ENCODE measurements around the gene BBS1. TPM values are rescaled to one million over a fixed set of nuclear protein-coding genes. Genes with fewer than 3 reads are reported as not detected.
"Not testable (repeated sequence)": the region's sequence is repeated elsewhere in the genome, so short reads cannot be mapped to it uniquely, and the experiment has no call there.

The BBS1 gene
- total RNA-seq, result 25.0 TPM

DNA sequence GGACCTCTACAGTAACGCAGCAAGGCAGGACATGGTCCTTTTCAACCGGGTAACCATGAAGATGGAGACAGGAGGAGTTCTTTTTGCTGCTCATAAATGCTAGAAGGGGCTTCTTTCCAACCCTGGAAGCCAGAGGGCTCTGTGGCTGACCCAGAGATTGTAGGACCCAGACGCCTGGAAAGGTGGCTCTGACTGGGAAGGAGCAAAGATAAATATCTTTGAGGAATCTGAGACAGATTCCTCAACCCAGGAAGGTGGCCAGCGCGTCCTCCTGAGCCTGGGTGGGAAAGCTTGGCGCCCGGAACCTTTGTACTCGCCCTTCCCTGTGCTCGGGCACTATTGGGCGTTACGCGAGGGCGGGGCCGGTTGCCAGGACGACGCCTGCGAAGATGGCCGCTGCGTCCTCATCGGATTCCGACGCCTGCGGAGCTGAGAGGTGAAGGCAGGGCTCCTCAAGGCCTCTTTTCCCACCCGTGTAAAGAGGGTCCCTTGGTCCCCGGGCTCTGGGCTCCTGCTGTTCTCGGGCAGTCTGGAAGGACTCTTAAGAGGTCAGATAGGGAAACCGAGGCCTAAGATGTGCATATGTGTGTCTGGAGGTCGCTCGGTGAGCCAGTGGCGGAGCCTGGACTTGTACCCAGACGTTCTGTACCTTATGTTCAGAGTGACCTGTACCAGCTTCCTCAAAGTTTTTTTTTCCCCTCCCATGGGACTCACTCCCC, at the start of gene BBS1:
Gene BBS1 (plus strand): TSS at position 365 of the 719 bp plus-strand sequence. CDS start 25 bp downstream, at position 390.
- peak; percentile 66 for DNase-seq

DNA sequence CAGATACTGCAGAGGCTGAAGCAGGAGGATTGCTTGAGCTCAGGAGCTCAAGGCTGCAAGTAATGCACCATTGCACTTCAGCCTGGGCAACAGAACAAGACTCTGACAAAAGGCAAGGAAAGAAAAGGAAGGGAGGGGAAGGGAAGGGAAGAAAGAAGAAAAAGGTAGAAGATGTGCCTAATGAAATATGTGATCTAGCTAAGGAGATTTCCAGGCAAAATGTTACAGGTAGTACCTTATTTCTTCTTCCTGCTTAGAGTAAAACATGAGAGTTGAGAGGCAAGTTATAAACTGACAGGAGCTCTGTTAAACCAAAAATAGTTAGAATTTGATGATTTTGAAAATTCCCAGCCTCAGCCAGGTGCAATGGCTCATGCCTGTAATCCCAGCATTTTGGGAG, 48.4 kb upstream of the BBS1 start:
- no peak for DNase-seq

DNA sequence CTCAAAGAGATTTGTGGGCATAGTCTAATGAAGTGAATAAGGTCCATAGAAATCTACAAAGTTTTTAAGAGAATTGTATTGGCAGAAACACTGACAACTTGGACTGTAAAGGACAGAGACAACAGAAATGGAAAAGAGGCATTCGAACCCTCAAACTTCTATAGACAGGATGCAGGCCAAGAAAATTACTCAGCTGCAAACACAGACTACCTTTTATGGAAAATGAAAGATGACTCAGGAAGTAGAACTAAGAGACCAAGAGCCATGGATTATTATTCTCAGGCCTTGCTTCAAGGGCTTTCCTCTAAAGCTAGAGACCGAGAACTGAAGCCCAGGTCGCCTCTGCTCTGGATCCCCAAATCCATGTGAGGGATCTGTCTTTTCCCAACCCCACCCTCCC, 47.5 kb upstream of the BBS1 start:
- no peak for DNase-seq

DNA sequence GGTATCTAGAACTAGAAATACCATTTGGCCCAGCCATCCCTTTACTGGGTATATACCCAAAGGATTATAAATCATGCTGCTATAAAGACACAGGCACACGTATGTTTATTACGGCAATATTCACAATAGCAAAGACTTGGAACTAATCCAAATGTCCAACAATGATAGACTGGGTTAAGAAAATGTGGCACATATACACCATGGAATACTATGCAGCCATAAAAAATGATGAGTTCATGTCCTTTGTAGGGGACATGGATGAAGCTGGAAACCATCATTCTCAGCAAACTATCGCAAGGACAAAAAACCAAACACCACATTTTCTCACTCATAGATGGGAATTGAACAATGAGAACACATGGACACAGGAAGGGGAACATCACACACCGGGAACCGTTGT, 46.3 kb upstream of the BBS1 start:
- not testable (repeated sequence) for DNase-seq

- DNase-seq, result no peak
Observed at GRCh38 chr11:66464916-66465315, 45.5 kb upstream of the BBS1 start.

DNA sequence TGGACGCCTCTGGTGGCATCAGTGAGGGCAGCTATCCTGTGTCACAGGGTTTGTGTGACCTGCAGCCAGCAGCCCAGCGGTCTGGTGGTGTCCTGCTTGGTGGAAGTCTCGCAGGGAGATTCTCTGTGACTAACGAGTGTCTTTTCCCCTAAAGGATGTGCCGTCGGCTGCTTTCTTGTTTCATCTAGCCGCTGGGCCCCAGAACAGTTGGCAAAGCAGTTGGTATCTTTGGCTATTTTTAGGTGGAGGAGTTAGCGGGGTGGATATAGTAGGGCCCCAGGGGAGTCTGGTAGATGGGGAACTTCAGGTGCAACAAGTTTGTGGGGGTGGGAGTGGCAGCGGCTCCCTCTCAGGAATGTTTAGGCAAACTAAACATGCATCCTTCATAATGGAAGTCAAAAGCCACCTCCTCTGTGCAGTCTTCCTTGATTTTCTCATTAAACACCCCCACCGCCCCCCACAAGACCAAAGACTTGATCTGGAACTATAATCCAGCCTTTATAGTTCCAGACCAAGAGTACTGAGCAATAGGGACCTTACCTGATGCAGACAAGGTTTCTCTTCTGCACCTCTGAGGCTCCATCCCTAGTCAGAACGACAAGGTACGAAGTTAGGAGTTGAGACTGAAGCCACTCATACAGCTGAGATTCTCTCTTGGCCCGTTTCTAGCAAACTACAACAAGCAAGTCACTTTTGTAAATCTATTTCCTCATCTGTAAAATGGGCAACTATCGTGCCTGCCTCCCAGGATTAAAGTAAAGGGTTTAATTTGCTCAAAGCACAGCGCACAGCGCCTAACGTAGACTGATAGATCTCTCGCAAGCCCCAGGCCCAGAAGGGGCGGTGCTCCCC, 44.8 kb upstream of the BBS1 start:
- no peak for DNase-seq

DNA sequence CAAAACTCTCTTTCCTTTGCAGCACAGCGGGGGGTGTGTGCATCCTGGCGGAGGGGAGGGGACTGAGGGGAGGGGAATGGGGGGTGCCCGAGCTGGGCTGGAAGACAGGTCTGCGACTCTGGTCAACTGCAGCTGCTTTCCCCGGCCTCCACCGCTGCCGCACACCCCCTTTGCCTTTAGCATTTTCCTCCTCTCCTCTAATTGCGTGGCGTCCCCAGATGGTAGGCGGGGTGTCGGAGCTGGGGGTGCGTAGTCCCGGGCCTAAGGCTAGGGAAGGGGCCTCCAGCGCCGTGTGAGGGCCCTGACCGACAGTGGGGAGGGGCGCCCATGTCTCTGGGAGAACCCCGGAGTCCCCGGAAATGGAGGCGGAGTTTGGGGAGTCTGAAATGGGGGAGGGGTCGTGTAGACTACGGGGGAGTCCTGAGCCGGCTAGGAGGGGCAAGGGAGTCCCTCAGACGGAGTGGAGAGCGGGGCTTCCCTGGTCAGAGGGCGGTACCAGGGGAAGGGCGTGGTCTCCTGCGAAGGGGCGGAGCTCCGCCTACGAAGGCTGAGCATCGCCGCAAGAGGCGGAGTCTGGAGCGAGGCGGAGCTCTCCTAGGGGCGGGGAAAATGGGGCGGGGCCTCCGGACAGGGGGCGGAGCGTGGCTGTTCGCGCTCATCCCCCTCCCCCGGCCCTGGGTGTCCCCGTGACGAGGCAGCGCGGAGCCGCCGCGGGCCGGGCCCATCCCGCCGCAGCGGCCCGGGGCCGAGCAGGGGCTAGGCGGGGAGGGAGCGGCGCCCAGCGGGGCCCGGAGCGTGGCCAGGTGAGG, 44.0 kb upstream of the BBS1 start, which contains the start of gene PELI3:
Gene PELI3 (plus strand): TSS at position 681 of the 809 bp plus-strand sequence. CDS start 1,224 bp downstream, outside the sequence.
- peak; percentile 94 for DNase-seq

GRCh38 chr11:66467034-66467659, 43.3 kb upstream of the BBS1 start:
- no peak for DNase-seq

GRCh38 chr11:66467756-66468155, 42.7 kb upstream of the BBS1 start:
- DNase-seq, result no peak

GRCh38 chr11:66468691-66469090, 41.7 kb upstream of the BBS1 start:
- no peak for DNase-seq

- no peak for DNase-seq
Observed at GRCh38 chr11:66469441-66469840, 41.0 kb upstream of the BBS1 start.

GRCh38 chr11:66470015-66470414, 40.4 kb upstream of the BBS1 start:
- no peak for DNase-seq

- no peak for DNase-seq
Observed at GRCh38 chr11:66471142-66471541, 39.3 kb upstream of the BBS1 start.

GRCh38 chr11:66472054-66472453, 38.4 kb upstream of the BBS1 start:
- DNase-seq, result no peak

DNA sequence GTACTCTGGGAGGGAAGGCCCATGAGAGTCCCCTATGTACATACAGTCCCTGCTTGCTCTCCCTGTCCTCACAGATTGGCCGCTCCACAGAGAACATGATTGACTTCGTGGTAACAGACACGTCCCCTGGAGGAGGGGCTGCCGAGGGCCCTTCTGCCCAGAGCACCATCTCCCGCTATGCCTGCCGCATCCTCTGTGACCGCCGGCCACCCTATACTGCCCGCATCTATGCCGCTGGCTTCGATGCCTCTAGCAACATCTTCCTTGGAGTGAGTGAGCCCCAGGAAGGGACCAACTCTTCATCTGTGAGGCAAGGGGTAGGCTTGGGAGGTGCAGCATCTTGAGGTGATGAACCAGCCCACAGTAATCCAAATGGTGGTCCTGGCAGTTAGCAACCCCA, 37.3 kb upstream of the BBS1 start:
- DNase-seq, result no peak

- peak; percentile 9 for DNase-seq
Observed at GRCh38 chr11:66473608-66474515, 36.6 kb upstream of the BBS1 start.

DNA sequence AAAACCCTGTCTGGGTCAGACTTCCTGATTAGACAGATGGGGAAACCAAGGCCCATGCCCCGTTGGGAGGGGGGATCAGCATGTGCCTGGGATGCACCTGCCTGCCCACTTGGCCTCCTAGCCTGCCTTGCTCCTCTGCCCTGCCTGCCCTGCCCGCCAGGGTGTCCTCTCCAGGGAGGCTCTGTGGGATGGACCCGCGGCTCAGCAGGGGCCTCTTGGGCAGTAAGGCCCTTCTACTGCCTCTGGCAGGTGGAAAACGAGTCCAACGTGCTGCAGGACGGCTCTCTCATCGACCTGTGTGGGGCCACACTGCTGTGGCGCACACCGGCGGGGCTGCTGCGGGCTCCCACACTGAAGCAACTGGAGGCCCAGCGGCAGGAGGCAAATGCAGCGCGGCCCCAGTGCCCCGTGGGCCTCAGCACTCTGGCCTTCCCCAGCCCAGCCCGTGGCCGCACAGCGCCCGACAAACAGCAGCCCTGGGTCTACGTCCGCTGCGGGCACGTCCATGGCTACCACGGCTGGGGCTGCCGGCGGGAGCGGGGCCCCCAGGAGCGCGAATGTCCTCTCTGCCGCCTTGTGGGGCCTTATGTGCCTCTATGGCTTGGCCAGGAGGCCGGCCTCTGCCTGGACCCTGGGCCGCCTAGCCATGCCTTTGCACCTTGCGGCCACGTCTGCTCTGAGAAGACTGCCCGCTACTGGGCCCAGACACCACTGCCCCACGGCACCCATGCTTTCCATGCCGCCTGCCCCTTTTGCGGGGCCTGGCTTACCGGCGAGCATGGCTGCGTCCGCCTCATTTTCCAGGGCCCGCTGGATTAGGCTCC, 34.9 kb upstream of the BBS1 start:
- DNase-seq, result no peak

DNA sequence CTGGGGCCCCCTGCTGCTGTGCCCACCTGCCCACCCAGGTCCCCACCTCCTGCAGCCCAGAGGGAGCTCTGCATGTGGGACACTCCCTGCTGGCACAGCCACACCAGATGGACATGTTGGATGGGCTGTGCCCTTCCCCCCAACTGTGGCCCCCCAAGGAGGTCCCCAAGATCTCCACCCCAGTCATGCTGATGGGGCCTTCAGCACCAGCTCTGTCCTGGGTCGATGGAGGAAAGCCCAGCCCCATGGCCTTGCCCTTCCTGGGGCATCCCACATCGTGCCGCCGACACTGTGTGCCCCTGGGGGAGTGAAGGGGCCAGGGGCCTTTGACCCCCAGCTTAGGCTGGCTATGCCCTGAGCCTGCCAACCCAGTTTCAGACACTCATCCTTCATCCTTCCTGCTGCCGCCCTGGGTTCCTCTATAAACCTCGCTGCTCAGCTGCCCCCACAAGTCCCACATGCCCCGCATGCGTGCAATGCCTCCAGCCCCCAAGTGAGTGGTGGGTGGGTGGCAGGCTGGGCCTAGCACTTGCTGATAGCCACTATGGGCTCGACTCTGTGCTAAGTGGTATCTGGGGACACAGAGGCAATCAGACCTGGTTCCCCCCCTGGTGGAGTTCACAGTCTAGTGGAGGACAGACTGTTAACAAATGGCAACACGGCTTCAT, 34.1 kb upstream of the BBS1 start:
- DNase-seq, result no peak

GRCh38 chr11:66476841-66477251, 33.6 kb upstream of the BBS1 start:
- no peak for DNase-seq

All from skin of body (tissue), 2 donors.